ENCODE data around the gene ADGRD1.

ADGRD1 gene

DNA sequence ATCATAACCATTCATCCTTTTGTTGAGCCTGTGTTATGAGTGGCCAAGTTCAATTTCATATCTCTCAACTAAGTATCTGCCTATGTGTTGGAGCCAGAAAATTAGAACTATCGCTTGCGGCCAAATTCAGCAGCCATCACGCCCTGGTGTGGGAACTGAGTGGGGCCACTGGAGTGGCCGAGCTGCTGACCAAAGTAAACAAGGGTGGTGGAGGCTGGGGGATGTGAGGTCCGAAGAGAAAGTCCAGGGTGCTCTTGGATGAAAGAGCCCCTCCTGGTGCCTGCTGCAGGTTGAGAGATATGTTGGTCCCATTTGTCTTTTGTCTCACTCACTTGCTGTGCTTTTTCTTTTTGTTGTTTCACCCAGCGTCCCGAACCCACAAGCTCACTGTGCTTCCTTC is 14.9 kb downstream of the ADGRD1 start:
- H3K27ac ChIP-seq (ENCODE audit: low read length): no peak overlapping the region
- no peaks in the 10 kb centered on the region for H3K9me3 ChIP-seq (ENCODE audit: control insufficient read depth, low read depth, low read length)
- no peaks in the 10 kb centered on the region for H3K4me1 ChIP-seq (ENCODE audit: control insufficient read depth, low read depth, low read length)
- no peak overlapping the region for H3K4me3 ChIP-seq (ENCODE audit: low read length)
- H3K9ac ChIP-seq (ENCODE audit: low read length): no peak overlapping the region
- no peaks in the 10 kb centered on the region for H3K27me3 ChIP-seq (ENCODE audit: control insufficient read depth, insufficient read depth, low read length)
- H3K36me3 ChIP-seq (ENCODE audit: control insufficient read depth, low read depth, low read length): no peaks in the 10 kb centered on the region

DNA sequence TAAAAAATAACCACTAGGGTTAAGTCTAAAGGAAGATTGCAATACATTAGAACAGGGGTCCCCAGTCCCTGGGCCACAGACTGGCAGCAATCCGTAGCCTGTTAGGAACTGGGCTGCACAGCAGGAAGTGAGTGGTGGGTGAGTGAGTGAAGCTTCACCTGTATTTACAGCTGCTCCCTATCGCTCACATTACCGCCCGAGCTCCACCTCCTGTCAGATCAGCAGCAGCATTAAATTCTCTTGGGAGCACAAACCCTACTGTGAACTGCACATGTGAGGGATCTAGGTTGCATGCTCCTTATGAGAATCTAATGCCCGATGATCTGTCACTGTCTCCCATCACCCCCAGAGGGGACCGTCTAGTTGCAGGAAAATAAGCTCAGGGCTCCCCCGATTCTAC is 15.5 kb downstream of the ADGRD1 start:
- Histone ChIP-seq H3K9me3 (ENCODE audit: control insufficient read depth, low read depth, low read length) (no peaks in the 10 kb centered on the region), H3K27me3 (ENCODE audit: control insufficient read depth, insufficient read depth, low read length) (no peaks in the 10 kb centered on the region), H3K4me1 (ENCODE audit: control insufficient read depth, low read depth, low read length) (no peaks in the 10 kb centered on the region), H3K4me3 (ENCODE audit: low read length) (no peak overlapping the region), H3K36me3 (ENCODE audit: control insufficient read depth, low read depth, low read length) (no peaks in the 10 kb centered on the region), H3K9ac (ENCODE audit: low read length) (no peak overlapping the region), H3K27ac (ENCODE audit: low read length) (no peak overlapping the region)

DNA sequence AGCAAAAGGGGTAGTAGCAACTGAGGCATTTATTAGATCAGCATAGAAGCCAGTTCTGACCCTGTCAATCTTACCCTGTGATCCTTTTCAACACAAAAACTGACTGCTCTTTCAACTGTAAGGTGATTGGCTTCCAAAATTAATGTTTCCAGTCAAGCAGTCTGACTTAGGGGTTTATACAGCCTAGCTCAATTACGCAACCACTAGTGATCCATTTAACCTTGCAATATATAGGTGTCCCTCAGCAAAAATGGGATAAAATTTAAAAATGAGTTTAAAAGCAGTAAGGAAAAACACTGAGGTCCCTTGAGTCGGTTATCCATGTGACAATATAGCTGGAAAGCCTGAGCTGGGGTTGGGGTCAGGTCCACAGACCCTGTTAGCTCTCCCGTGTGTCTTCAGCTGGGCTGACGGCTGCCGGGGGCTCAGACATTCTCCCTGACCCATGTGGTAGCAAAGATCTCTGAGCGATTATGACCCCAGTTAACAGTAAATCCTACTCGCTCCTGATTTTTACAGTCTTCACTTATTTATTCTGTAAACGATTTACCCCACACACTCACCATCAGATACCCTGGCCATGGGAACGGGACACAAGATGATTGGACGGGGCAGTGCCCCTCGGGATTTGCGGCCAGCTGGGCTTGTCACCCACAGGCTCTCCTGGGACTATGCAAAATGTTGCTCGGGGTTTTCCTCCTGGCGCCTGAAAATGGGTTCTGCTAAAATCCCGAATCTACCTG is 16.6 kb downstream of the ADGRD1 start:
- no peaks in the 10 kb centered on the region for H3K4me1 ChIP-seq (ENCODE audit: control insufficient read depth, low read depth, low read length)
- no peak overlapping the region for H3K4me3 ChIP-seq (ENCODE audit: low read length)
- H3K9ac ChIP-seq (ENCODE audit: low read length): no peak overlapping the region
- H3K36me3 ChIP-seq (ENCODE audit: control insufficient read depth, low read depth, low read length): no peaks in the 10 kb centered on the region
- no peaks in the 10 kb centered on the region for H3K27me3 ChIP-seq (ENCODE audit: control insufficient read depth, insufficient read depth, low read length)
- no peak overlapping the region for H3K27ac ChIP-seq (ENCODE audit: low read length)
- no peaks in the 10 kb centered on the region for H3K9me3 ChIP-seq (ENCODE audit: control insufficient read depth, low read depth, low read length)

DNA sequence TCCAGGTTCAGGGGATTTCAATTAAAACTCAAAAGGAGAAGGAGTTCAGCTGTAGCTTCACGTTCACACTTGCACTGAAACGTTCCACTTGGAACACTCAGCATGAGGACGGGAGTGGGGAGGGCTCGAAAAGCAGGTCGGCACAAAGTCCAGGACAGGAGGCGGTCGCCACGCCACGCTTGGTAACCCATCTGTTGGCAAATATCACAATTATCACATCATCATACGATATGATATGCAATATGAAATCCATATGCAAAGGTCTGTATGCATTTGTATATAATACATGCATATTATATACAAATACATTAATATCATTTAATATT is 17.2 kb downstream of the ADGRD1 start:
- no peaks in the 10 kb centered on the region for H3K4me1 ChIP-seq (ENCODE audit: control insufficient read depth, low read depth, low read length)
- no peak overlapping the region for H3K27ac ChIP-seq (ENCODE audit: low read length)
- H3K9me3 ChIP-seq (ENCODE audit: control insufficient read depth, low read depth, low read length): no peaks in the 10 kb centered on the region
- no peaks in the 10 kb centered on the region for H3K27me3 ChIP-seq (ENCODE audit: control insufficient read depth, insufficient read depth, low read length)
- H3K4me3 ChIP-seq (ENCODE audit: low read length): no peak overlapping the region
- no peak overlapping the region for H3K9ac ChIP-seq (ENCODE audit: low read length)
- no peaks in the 10 kb centered on the region for H3K36me3 ChIP-seq (ENCODE audit: control insufficient read depth, low read depth, low read length)

DNA sequence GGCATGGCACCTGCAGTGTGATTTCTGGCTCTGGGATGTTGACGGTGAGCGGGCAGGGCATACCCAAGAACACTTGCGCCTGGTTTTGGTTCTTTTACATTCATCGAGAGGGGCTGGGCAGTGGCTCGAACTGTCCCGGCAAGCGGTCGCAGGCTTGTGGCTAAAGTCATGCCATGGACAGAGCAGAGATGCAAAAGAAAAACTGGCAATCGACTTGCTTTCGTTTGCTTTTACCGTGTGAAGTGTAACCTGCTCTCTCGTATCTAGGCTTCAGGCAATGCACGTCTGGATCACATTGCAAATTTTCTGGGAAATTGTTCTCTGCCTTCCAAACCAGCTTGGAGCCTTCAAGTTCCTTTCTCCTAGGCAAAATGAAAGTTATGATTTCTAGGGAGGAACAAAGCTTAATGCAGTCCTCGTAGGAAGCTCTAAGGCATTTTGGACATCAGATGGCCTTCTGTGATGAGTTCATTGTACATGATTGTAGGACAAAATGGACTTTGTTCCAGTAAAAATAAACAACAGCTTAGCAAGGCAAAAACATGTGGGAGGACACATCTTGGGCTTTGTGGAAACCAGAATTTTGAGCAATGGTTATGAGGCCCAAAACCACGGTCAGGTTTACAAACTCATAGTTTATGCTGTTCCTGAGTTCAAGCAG is 18.3 kb downstream of the ADGRD1 start:
- Histone ChIP-seq H3K27me3 (ENCODE audit: control insufficient read depth, insufficient read depth, low read length) (no peaks in the 10 kb centered on the region), H3K4me3 (ENCODE audit: low read length) (no peak overlapping the region), H3K9me3 (ENCODE audit: control insufficient read depth, low read depth, low read length) (no peaks in the 10 kb centered on the region), H3K9ac (ENCODE audit: low read length) (no peak overlapping the region), H3K27ac (ENCODE audit: low read length) (no peak overlapping the region), H3K36me3 (ENCODE audit: control insufficient read depth, low read depth, low read length) (no peaks in the 10 kb centered on the region), H3K4me1 (ENCODE audit: control insufficient read depth, low read depth, low read length) (no peaks in the 10 kb centered on the region)

DNA sequence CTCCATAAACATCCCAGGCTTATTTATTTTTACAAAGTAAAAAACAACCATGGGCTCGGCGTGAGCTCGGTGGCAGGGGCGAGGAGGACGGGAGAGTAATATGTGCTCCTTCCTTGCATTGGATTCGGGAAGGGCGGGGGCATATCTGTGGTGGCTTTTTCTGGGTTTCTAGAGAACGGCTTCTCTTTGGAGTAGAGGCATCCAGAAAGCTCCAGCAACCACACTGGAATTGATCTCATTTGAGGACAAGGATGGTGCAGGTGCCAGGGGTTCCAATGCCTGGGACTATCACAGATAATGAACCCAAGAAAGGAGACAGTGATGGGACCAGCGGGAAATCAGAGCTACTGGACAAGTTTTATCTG is 18.9 kb downstream of the ADGRD1 start:
- Histone ChIP-seq H3K27ac (ENCODE audit: low read length) (no peak overlapping the region), H3K9ac (ENCODE audit: low read length) (no peak overlapping the region), H3K4me1 (ENCODE audit: control insufficient read depth, low read depth, low read length) (no peaks in the 10 kb centered on the region), H3K27me3 (ENCODE audit: control insufficient read depth, insufficient read depth, low read length) (no peaks in the 10 kb centered on the region), H3K9me3 (ENCODE audit: control insufficient read depth, low read depth, low read length) (no peaks in the 10 kb centered on the region), H3K4me3 (ENCODE audit: low read length) (no peak overlapping the region), H3K36me3 (ENCODE audit: control insufficient read depth, low read depth, low read length) (no peaks in the 10 kb centered on the region)

DNA sequence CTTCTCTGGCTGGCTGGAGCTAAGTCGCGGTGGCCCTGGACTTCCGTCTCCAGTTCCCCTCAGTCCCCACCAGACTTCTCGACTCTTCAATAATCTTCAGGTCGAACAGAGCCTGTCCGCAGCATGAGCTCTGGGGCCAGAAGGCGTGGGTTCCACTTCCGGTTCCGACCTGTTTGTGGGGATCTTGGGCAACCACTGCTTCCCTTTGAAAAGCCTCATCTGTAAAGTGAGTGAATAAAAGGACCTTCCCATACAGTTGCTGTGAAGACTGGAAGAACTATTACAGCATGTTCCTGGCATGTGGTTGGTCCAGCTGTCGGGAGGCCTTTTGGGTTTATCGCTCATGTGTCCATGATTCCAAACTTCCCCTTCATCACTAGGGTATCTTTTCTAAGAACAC is 19.4 kb downstream of the ADGRD1 start:
- no peaks in the 10 kb centered on the region for H3K27me3 ChIP-seq (ENCODE audit: control insufficient read depth, insufficient read depth, low read length)
- H3K9me3 ChIP-seq (ENCODE audit: control insufficient read depth, low read depth, low read length): no peaks in the 10 kb centered on the region
- H3K9ac ChIP-seq (ENCODE audit: low read length): no peak overlapping the region
- H3K4me3 ChIP-seq (ENCODE audit: low read length): no peak overlapping the region
- H3K36me3 ChIP-seq (ENCODE audit: control insufficient read depth, low read depth, low read length): no peaks in the 10 kb centered on the region
- no peak overlapping the region for H3K27ac ChIP-seq (ENCODE audit: low read length)
- no peaks in the 10 kb centered on the region for H3K4me1 ChIP-seq (ENCODE audit: control insufficient read depth, low read depth, low read length)

DNA sequence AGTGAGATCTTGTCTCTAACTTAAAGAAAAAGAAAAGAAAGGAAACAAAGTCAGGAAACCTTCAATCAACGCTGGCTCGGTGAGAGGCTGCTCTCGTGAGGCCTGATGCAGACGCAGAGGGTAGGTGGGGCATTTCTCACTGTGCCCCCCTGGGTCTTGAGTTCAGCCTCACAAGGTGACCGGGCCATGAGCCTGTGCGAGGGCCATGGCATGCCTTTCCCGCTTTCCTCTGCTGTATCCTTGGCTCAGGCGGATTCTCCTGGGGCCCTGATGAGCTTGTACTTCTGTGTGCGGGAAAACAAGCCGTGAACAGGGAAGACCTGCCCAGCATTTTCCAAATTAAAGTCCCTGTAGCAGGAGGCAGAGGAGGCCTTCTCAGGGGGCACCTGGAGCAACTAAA is 20.2 kb downstream of the ADGRD1 start:
- no peaks in the 10 kb centered on the region for H3K27me3 ChIP-seq (ENCODE audit: control insufficient read depth, insufficient read depth, low read length)
- H3K4me3 ChIP-seq (ENCODE audit: low read length): no peak overlapping the region
- H3K27ac ChIP-seq (ENCODE audit: low read length): no peak overlapping the region
- no peak overlapping the region for H3K9ac ChIP-seq (ENCODE audit: low read length)
- H3K9me3 ChIP-seq (ENCODE audit: control insufficient read depth, low read depth, low read length): no peaks in the 10 kb centered on the region
- H3K4me1 ChIP-seq (ENCODE audit: control insufficient read depth, low read depth, low read length): no peaks in the 10 kb centered on the region
- H3K36me3 ChIP-seq (ENCODE audit: control insufficient read depth, low read depth, low read length): no peaks in the 10 kb centered on the region

DNA sequence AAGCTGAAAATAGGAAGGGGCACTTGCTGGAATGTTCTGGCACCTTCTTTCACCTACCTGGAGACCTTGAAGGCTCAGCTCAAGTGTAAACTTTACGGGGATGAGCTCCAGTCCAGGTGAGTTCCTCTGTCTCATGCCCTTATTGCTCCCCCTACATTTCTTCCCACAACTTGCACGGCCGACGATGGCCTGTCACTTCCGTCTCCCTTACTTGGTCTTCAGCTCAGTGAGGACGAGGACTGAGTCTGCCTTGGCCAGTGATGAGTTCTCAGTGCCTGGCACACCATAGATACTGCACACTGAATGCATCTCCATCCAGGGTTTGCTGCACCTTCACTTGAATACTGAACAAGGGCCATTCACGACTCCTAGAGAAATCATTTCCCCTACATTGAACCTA is 21.4 kb downstream of the ADGRD1 start:
- no peak overlapping the region for H3K27ac ChIP-seq (ENCODE audit: low read length)
- H3K4me3 ChIP-seq (ENCODE audit: low read length): no peak overlapping the region
- no peaks in the 10 kb centered on the region for H3K27me3 ChIP-seq (ENCODE audit: control insufficient read depth, insufficient read depth, low read length)
- H3K9me3 ChIP-seq (ENCODE audit: control insufficient read depth, low read depth, low read length): no peaks in the 10 kb centered on the region
- no peaks in the 10 kb centered on the region for H3K36me3 ChIP-seq (ENCODE audit: control insufficient read depth, low read depth, low read length)
- no peak overlapping the region for H3K9ac ChIP-seq (ENCODE audit: low read length)
- no peaks in the 10 kb centered on the region for H3K4me1 ChIP-seq (ENCODE audit: control insufficient read depth, low read depth, low read length)

DNA sequence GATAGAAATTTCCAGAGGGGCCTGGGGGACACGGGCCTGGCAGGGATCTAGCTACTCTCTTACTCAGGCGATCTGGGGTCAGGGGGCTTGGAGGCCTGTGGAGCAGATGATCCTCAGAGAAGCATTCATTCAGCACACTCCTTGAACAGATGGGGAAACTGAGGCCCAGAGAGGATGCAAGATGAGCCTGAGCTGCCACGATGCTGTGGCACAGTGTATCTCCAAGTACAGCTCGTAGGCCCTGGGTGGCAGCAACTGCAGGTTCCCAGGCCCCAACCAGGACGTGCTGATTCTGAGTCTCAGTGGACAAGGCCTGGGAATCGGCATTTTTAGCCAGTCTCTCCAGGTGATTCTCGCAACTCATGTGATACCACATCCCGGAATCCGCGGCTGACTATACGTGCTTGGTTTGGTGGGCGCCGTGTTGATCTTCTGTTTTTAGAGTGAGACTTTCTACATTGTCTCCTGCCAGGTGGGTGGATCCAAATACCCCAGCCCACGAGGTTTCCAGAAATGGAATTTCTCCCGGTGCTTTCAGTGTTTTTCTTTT is 22.5 kb downstream of the ADGRD1 start:
- Histone ChIP-seq H3K36me3 (ENCODE audit: control insufficient read depth, low read depth, low read length) (no peaks in the 10 kb centered on the region), H3K9ac (ENCODE audit: low read length) (no peak overlapping the region), H3K27me3 (ENCODE audit: control insufficient read depth, insufficient read depth, low read length) (no peaks in the 10 kb centered on the region), H3K4me1 (ENCODE audit: control insufficient read depth, low read depth, low read length) (no peaks in the 10 kb centered on the region), H3K27ac (ENCODE audit: low read length) (no peak overlapping the region), H3K4me3 (ENCODE audit: low read length) (no peak overlapping the region), H3K9me3 (ENCODE audit: control insufficient read depth, low read depth, low read length) (no peaks in the 10 kb centered on the region)

DNA sequence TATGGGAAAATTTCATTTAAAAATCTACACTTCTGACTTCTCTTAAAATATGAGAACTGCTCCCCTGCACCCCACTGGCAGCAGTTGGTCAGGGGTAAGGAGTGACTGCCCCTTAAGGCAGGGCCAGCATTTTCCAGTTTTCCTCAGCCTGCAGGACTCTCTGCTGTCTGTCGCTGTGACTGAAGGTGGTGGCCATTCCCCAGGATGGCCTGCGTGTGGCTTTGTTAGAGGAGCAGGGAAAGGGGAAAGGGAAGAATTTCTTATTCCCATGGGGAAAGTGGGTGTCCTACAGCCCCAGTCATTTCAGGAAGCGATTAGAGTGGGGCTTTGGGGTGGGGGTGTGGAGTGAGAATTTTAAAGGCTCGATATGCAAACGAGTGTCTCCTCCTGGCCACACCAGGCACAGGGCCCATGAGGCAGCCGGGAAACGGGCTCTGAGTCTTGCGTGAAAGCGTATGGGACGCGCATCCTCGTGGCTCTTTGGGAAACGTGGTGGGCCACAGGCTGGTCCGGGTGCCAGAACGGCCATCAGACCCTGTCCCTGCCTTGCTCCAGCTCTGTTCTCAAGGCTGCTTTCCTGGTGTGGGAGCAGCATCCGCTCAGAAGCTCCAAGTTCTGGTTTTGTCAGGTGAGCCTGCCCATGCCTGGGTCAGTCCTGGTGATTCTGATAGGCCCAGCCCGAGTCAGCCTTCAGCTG is 23.5 kb downstream of the ADGRD1 start:
- no peak overlapping the region for H3K4me3 ChIP-seq (ENCODE audit: low read length)
- no peaks in the 10 kb centered on the region for H3K27me3 ChIP-seq (ENCODE audit: control insufficient read depth, insufficient read depth, low read length)
- no peaks in the 10 kb centered on the region for H3K9me3 ChIP-seq (ENCODE audit: control insufficient read depth, low read depth, low read length)
- H3K36me3 ChIP-seq (ENCODE audit: control insufficient read depth, low read depth, low read length): no peaks in the 10 kb centered on the region
- H3K27ac ChIP-seq (ENCODE audit: low read length): no peak overlapping the region
- no peaks in the 10 kb centered on the region for H3K4me1 ChIP-seq (ENCODE audit: control insufficient read depth, low read depth, low read length)
- no peak overlapping the region for H3K9ac ChIP-seq (ENCODE audit: low read length)

DNA sequence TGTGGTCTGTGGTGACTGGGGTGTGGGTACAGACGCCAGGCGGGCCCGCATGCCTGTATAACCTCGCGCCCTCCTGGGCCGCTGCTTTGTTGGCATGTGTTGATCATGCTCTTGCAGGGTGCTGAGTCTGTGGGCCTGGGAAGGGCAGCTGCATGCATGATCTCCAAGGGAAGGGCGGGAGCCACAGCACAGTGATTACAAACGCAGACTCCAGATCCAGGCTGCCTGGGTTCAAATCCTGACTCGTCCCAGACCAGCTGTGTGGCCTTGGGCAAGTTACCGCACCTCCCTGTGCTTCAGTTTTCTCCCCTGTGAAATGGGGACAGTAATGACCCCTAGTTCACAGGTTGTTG is 24.0 kb downstream of the ADGRD1 start:
- Histone ChIP-seq H3K4me3 (ENCODE audit: low read length) (no peak overlapping the region), H3K27ac (ENCODE audit: low read length) (no peak overlapping the region), H3K27me3 (ENCODE audit: control insufficient read depth, insufficient read depth, low read length) (no peaks in the 10 kb centered on the region), H3K9ac (ENCODE audit: low read length) (no peak overlapping the region), H3K36me3 (ENCODE audit: control insufficient read depth, low read depth, low read length) (no peaks in the 10 kb centered on the region), H3K9me3 (ENCODE audit: control insufficient read depth, low read depth, low read length) (no peaks in the 10 kb centered on the region), H3K4me1 (ENCODE audit: control insufficient read depth, low read depth, low read length) (no peaks in the 10 kb centered on the region)
